Type B pancreatic cell (in vitro differentiated cells): ENCODE results near the gene GMCL1. TPM values are rescaled to one million over a fixed set of nuclear protein-coding genes. Genes with fewer than 3 reads are reported as not detected.

Experiments
- DNase-seq: peaks from one replicate; pipeline ENCODE4 v3.0.0; 2021; ENCODE audit warnings: mixed read lengths; ENCODE audit not compliant: unreplicated experiment; ENCODE audit errors: extremely low spot score
- H3K27ac Mint-ChIP-seq: 2 replicates; pipeline ENCODE4 v1.8.0; 2021; ENCODE audit warnings: mild to moderate bottlenecking, mixed read lengths
- H3K27me3 Mint-ChIP-seq: 2 replicates; pipeline ENCODE4 v1.8.0; 2021; ENCODE audit warnings: mixed read lengths
- H3K36me3 Mint-ChIP-seq: 2 replicates; pipeline ENCODE4 v1.8.0; 2021; ENCODE audit warnings: mixed read lengths
- H3K4me1 Mint-ChIP-seq: one replicate; pipeline ENCODE4 v1.8.0; 2021; ENCODE audit warnings: mixed read lengths; ENCODE audit not compliant: unreplicated experiment
- H3K4me3 Mint-ChIP-seq: 2 replicates; pipeline ENCODE4 v1.8.0; 2021; ENCODE audit warnings: mild to moderate bottlenecking, mixed read lengths
- H3K9me3 Mint-ChIP-seq: 2 replicates; pipeline ENCODE4 v1.8.0; 2021; ENCODE audit warnings: mixed read lengths
- total RNA-seq: library from RNA; stranded (reverse); gene quantifications from 2 replicates; pipeline ENCODE4 v1.2.1, GENCODE V29; 2021; ENCODE audit warnings: low replicate concordance
- TF ChIP-seq, protein P1 (sequence below): fragments of 200-600 bp; sonication (generic); conservative IDR thresholded peaks from 2 replicates; pipeline ENCODE4 v1.5.0; 2021; ENCODE audit warnings: antibody characterized with exemption, mild to moderate bottlenecking

The GMCL1 gene
- total RNA-seq, 1 donor from 2014 or later, result 23.0 TPM

DNA sequence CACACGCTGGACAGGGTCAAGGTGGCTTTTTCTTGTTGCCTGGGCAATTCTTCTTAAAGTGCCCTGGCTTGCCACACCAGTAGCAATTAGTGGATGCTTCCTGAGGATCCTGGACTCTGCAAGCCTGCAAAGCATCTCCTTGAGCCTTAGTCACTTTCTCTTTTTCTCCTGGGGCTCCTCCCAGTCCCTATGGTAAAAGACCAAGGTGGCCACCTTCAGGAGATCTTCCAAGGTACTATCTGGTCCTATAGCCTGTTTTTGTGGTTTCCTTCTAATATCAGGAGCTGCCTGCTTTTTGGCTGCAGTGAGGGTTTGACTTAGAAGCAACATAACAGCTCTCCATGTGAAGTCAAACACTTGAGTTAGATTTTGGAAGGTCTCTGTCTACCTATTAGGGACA, 33.3 kb upstream of the GMCL1 start:
- Mint-ChIP-seq H3K27ac (peak overlapping the region; percentile 73), H3K36me3 (peaks cover 10% of the 10 kb centered on the region), H3K9me3 (no peaks in the 10 kb centered on the region), H3K27me3 (no peaks in the 10 kb centered on the region), H3K4me1 (peaks cover 41% of the 10 kb centered on the region), H3K4me3 (peak overlapping the region; percentile 85)
- no peak for DNase-seq
- TF ChIP-seq, protein P1, sequence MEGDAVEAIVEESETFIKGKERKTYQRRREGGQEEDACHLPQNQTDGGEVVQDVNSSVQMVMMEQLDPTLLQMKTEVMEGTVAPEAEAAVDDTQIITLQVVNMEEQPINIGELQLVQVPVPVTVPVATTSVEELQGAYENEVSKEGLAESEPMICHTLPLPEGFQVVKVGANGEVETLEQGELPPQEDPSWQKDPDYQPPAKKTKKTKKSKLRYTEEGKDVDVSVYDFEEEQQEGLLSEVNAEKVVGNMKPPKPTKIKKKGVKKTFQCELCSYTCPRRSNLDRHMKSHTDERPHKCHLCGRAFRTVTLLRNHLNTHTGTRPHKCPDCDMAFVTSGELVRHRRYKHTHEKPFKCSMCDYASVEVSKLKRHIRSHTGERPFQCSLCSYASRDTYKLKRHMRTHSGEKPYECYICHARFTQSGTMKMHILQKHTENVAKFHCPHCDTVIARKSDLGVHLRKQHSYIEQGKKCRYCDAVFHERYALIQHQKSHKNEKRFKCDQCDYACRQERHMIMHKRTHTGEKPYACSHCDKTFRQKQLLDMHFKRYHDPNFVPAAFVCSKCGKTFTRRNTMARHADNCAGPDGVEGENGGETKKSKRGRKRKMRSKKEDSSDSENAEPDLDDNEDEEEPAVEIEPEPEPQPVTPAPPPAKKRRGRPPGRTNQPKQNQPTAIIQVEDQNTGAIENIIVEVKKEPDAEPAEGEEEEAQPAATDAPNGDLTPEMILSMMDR, result no peak

DNA sequence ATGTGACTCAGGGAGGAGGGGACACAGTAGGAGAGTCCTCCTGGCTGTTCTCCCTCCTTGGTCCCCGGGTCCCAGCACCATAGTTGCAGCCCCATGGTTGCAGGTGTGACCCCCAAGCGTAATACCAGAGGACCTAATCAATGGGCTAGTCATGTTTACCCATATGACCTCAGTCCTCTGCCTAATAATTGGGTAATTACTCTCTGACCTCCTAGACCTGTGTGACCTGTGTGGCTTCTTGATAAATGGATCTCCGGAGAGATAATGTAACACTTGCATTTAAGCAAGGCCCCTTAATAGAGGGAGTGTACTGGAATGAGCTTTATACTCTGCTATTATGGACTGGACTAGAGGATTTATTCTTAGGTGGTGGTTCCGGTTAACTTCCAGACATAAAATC, 32.2 kb upstream of the GMCL1 start:
- Mint-ChIP-seq H3K9me3 (no peaks in the 10 kb centered on the region), H3K27me3 (no peaks in the 10 kb centered on the region), H3K4me1 (peaks cover 48% of the 10 kb centered on the region), H3K36me3 (peaks cover 15% of the 10 kb centered on the region), H3K27ac (peak overlapping the region; percentile 85), H3K4me3 (peak overlapping the region; percentile 85)
- TF ChIP-seq, protein P1, result no peak
- no peak for DNase-seq

DNA sequence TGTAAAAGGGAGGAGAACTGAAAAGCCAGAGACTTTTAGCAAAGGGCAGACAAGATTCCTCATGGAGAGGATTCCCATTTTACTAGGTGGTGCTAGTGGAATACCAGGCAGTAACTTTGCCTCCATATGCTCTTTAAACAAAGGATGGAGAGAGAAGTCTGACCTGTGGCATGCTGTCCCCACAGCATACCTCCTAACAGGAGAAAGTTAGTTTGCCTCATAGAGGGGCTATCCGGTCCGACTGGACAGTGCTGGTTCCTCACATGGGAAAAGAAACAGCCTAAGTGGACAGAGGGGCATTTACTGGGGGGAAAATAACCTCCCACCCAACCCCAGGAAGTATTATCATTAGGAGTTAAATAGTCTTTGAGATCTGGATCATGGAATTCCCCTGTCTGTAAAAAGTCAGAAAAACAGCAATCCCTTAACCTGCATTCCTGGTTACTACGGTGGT, 31.6 kb upstream of the GMCL1 start:
- peaks cover 49% of the 10 kb centered on the region for H3K4me1 Mint-ChIP-seq
- peaks cover 15% of the 10 kb centered on the region for H3K36me3 Mint-ChIP-seq
- no peak for DNase-seq
- no peaks in the 10 kb centered on the region for H3K27me3 Mint-ChIP-seq
- H3K9me3 Mint-ChIP-seq, result no peaks in the 10 kb centered on the region
- TF ChIP-seq, protein P1, result no peak
- peak overlapping the region; percentile 85 for H3K4me3 Mint-ChIP-seq
- H3K27ac Mint-ChIP-seq, result peak overlapping the region; percentile 85

DNA sequence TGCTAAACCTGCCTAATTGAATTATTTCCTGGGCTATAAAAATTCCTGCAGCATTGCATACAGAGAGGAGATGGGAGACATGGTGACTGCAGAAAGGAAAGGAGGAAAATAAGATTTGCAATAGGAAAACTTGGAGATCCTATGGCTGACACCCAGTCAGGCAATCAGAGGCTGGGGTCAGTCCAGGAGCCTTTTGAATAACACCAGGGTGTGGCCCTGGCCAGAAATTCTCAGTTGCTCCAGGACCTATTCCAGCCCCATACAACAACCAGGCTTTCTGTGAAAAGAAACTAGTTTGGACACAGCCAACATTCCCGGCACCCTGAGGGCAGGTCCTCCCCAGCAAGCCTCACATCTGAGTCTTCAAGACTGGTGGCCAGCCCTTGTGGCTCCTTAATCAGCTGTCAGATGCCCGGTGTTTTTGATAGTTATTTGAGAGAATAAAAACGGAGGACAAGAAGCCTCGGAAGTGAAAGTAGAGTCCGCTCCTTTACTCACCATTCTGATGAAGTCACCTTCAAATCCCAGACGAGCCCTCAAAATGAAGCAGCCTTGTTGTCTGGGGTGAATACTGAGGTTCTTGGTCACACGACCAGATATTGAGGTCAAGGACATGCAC, 31.1 kb upstream of the GMCL1 start:
- peaks cover 49% of the 10 kb centered on the region for H3K4me1 Mint-ChIP-seq
- peak overlapping the region; percentile 85 for H3K27ac Mint-ChIP-seq
- H3K9me3 Mint-ChIP-seq, result no peaks in the 10 kb centered on the region
- H3K27me3 Mint-ChIP-seq, result no peaks in the 10 kb centered on the region
- peak overlapping the region; percentile 85 for H3K4me3 Mint-ChIP-seq
- TF ChIP-seq, protein P1, result no peak
- H3K36me3 Mint-ChIP-seq, result peaks cover 15% of the 10 kb centered on the region
- DNase-seq, result no peak

DNA sequence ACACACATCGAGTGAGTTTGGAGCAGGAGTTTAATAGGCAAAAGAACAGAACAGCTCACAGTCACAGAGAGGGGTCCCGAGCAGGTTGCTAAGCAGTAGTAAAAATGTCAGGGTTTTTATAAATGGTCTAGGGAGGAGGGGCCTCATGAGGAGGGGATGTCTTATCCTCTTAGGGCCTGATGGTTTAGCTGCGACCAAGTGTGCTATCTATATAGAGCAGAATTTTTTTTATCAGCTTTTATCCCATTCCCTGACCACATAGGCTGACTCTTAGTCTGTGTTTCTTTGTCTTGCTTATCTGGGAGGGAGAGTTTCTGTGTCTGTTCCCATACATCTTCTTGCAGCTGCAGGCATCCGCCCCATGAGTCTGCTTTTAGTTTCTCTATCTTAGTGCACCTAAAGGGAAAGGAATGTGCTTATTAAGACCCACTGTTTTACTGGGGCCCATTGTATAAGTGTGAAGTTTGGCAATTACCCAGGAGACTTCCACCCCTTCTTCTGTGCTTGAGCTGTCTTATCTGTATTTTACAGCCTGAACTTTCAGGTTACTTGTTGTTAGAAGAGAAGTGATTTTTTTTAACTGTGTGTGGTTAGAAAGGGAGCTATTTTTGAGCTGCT, 30.4 kb upstream of the GMCL1 start:
- peak overlapping the region; percentile 85 for H3K27ac Mint-ChIP-seq
- no peak for DNase-seq
- no peaks in the 10 kb centered on the region for H3K9me3 Mint-ChIP-seq
- H3K27me3 Mint-ChIP-seq, result no peaks in the 10 kb centered on the region
- peaks cover 49% of the 10 kb centered on the region for H3K4me1 Mint-ChIP-seq
- peaks cover 15% of the 10 kb centered on the region for H3K36me3 Mint-ChIP-seq
- TF ChIP-seq, protein P1, result no peak
- H3K4me3 Mint-ChIP-seq, result peak overlapping the region; percentile 85
